Body of pancreas (tissue), 4 donors: ENCODE data around the gene PARP1. TPM values are rescaled to one million over a fixed set of nuclear protein-coding genes. Genes with fewer than 3 reads are reported as not detected.

ENCODE experiments used
- ATAC-seq: fragments of 150-250 bp; one replicate; pipeline ENCODE4 v1.9.1; 2016
- DNase-seq, 4 donors: peaks; one replicate each; pipeline ENCODE4 v3.0.0-alpha.2; 2019
- H3K27ac ChIP-seq, 4 donors: fragments of 200-600 bp; sonication (generic); 1 replicate in 3 of 4; 2 replicates in 1 of 4; pipeline versions ENCODE4 v1.5.1 to v1.6.1; 2016 to 2019; ENCODE audit warnings: mild to moderate bottlenecking in 1 of 4, mixed read lengths in 1 of 4, moderate library complexity in 1 of 4
- H3K27me3 ChIP-seq, 2 donors: fragments of 200-600 bp; sonication (generic); one replicate each; pipeline ENCODE4 v1.6.0; 2016; ENCODE audit warnings: mild to moderate bottlenecking in 1 of 2
- H3K36me3 ChIP-seq, 2 donors: fragments of 200-600 bp; sonication (generic); replicated peaks in 1 of 2; 2 replicates each; pipeline ENCODE4 v1.5.1; 2016; ENCODE audit warnings: low read depth in 2 of 2; ENCODE audit not compliant: insufficient read depth in 1 of 2
- H3K4me1 ChIP-seq: fragments of 200-600 bp; sonication (generic); one replicate; pipeline ENCODE4 v1.6.0; 2016
- H3K4me3 ChIP-seq, 2 donors: fragments of 200-600 bp; sonication (generic); 1 replicate in 1 of 2; 2 replicates in 1 of 2; pipeline ENCODE4 v1.5.1; 2016 to 2019
- H3K9me3 ChIP-seq, 3 donors: fragments of 200-600 bp; sonication (generic); 1 replicate in 2 of 3; 2 replicates in 1 of 3; pipeline ENCODE4 v1.5.1; 2016
- POLR2A ChIP-seq, 3 donors: fragments of 450-650 bp; IDR thresholded peaks; one replicate each; pipeline ENCODE4 v1.6.1; 2016; ENCODE audit warnings: antibody characterized with exemption in 3 of 3, mild to moderate bottlenecking in 2 of 3
- WGBS, 2 donors: methylation state at CpG; one replicate each; pipeline ENCODE4 v1.1.5; 2017; 5-methylcytosine and 5-hydroxymethylcytosine counted together
- intact Hi-C: fragments of 100-400 bp; cut with DNase I; formaldehyde crosslinking; loops from one replicate; pipeline ENCODE4 v1.15.1; 2023
- total RNA-seq, 2 donors: library from RNA; depleted of rRNA; stranded (reverse); fragments of >200 nt; gene quantifications; one replicate each; pipeline ENCODE4 v1.1.0, GENCODE V29; 2016
- TF ChIP-seq, protein P1 (sequence below), 7 experiments: fragments of 450-650 bp in 4 of 7; fragments of 200-600 bp in 3 of 7; sonication (generic) in 3 of 7; IDR thresholded peaks; one replicate each; pipeline ENCODE4 v1.5.1; 2016 to 2019; ENCODE audit warnings: antibody characterized with exemption in 7 of 7

The PARP1 gene
- total RNA-seq, 2 donors from 2014 or later, result 56.3 to 72.8 TPM

DNA sequence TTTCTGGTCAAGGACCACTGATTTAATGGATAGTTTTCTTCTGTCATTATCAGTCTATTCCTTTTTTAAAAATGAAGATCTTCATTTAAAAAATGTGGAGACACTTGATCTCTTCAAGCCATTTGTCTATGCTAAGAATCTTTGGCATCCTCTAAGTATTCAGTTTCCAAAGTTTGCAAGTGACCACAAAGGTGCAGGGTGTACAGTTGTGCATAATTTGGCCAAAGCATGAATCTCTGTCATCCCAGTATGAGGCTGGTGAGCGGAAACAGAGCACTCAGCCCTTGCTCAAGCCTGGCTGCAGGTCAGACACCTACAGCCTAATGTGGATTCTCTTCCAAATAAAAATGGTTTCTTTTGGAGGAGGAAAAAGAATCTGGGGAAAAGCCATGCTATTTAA is 19.8 kb downstream of the PARP1 start:
- Histone ChIP-seq H3K4me3 (no peak overlapping the region), H3K27ac (no peak overlapping the region), H3K36me3 (peaks cover 10 to 60% of the 10 kb centered on the region in 2 donors), H3K4me1 (peaks cover 3% of the 10 kb centered on the region), H3K9me3 (no peaks in the 10 kb centered on the region), H3K27me3 (no peaks in the 10 kb centered on the region)
- 94 to 100% methylated on average over 1 of the region's 1 CpG for WGBS, 2 donors
- TF ChIP-seq, protein P1, sequence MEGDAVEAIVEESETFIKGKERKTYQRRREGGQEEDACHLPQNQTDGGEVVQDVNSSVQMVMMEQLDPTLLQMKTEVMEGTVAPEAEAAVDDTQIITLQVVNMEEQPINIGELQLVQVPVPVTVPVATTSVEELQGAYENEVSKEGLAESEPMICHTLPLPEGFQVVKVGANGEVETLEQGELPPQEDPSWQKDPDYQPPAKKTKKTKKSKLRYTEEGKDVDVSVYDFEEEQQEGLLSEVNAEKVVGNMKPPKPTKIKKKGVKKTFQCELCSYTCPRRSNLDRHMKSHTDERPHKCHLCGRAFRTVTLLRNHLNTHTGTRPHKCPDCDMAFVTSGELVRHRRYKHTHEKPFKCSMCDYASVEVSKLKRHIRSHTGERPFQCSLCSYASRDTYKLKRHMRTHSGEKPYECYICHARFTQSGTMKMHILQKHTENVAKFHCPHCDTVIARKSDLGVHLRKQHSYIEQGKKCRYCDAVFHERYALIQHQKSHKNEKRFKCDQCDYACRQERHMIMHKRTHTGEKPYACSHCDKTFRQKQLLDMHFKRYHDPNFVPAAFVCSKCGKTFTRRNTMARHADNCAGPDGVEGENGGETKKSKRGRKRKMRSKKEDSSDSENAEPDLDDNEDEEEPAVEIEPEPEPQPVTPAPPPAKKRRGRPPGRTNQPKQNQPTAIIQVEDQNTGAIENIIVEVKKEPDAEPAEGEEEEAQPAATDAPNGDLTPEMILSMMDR (IDR thresholded peaks at IDR 0.05), result no peak
- TF ChIP-seq POLR2A (IDR thresholded peaks at IDR 0.05), result no peak
- no peak for DNase-seq
- intact Hi-C loops, result no loop called here
- no peak for ATAC-seq

- TF ChIP-seq, protein P1 (IDR thresholded peaks at IDR 0.05), result no peak
- TF ChIP-seq POLR2A (IDR thresholded peaks at IDR 0.05), result no peak
- Histone ChIP-seq H3K27me3 (no peaks in the 10 kb centered on the region), H3K4me3 (no peak overlapping the region), H3K4me1 (no peaks in the 10 kb centered on the region), H3K27ac (no peak overlapping the region), H3K36me3 (peaks cover 28 to 81% of the 10 kb centered on the region in 2 donors), H3K9me3 (no peaks in the 10 kb centered on the region)
- WGBS, 2 donors, result 87 to 93% methylated on average over 11 of the region's 11 CpGs
- DNase-seq (no peak), ATAC-seq (no peak)
- intact Hi-C loops, result no loop called here
These were observed 23.2 kb downstream of the PARP1 start for GRCh38 chr1:226384717-226385116.

GRCh38 chr1:226384040-226384439 is 23.9 kb downstream of the PARP1 start:
- H3K4me1 ChIP-seq, result no peaks in the 10 kb centered on the region
- no peak for TF ChIP-seq POLR2A (IDR thresholded peaks at IDR 0.05)
- H3K9me3 ChIP-seq, result no peaks in the 10 kb centered on the region
- intact Hi-C loops, result no loop called here
- no peak overlapping the region for H3K27ac ChIP-seq
- H3K27me3 ChIP-seq, result no peaks in the 10 kb centered on the region
- peaks cover 29 to 85% of the 10 kb centered on the region in 2 donors for H3K36me3 ChIP-seq
- ATAC-seq, result no peak
- DNase-seq, result no peak
- H3K4me3 ChIP-seq, result no peak overlapping the region
- 85 to 98% methylated on average over 4 of the region's 4 CpGs for WGBS, 2 donors

GRCh38 chr1:226382030-226382429 is 25.9 kb downstream of the PARP1 start:
- no peaks in the 10 kb centered on the region for H3K27me3 ChIP-seq
- DNase-seq (no peak), ATAC-seq (no peak)
- H3K4me1 ChIP-seq, result no peaks in the 10 kb centered on the region
- 53 to 80% methylated on average over 3 to 5 of the region's 5 CpGs for WGBS, 2 donors
- no peak overlapping the region for H3K4me3 ChIP-seq
- no peak for TF ChIP-seq POLR2A (IDR thresholded peaks at IDR 0.05)
- TF ChIP-seq, protein P1 (IDR thresholded peaks at IDR 0.05), result no peak
- intact Hi-C loops, result no loop called here
- no peak overlapping the region for H3K27ac ChIP-seq
- peaks cover 39 to 88% of the 10 kb centered on the region in 2 donors for H3K36me3 ChIP-seq
- no peaks in the 10 kb centered on the region for H3K9me3 ChIP-seq

GRCh38 chr1:226381226-226381998 is 26.5 kb downstream of the PARP1 start:
- no peak for DNase-seq
- intact Hi-C loops, result no loop called here
- 85 to 87% methylated on average over 15 of the region's 15 CpGs for WGBS, 2 donors
- no peak for ATAC-seq
- H3K36me3 ChIP-seq, result peaks cover 39 to 89% of the 10 kb centered on the region in 2 donors
- TF ChIP-seq POLR2A (IDR thresholded peaks at IDR 0.05), result no peak
- TF ChIP-seq, protein P1 (IDR thresholded peaks at IDR 0.05), result no peak
- H3K27me3 ChIP-seq, result no peaks in the 10 kb centered on the region
- H3K27ac ChIP-seq, result no peak overlapping the region
- H3K4me1 ChIP-seq, result no peaks in the 10 kb centered on the region
- no peak overlapping the region for H3K4me3 ChIP-seq
- H3K9me3 ChIP-seq, result no peaks in the 10 kb centered on the region
